PC-3 (cell line): ENCODE results near the gene ATXN1L. TPM values are rescaled to one million over a fixed set of nuclear protein-coding genes. Genes with fewer than 3 reads are reported as not detected.
"Not testable (repeated sequence)": the region's sequence is repeated elsewhere in the genome, so short reads cannot be mapped to it uniquely, and the experiment has no call there.

Source experiments
- ATAC-seq: fragments of 200-7000 bp; cut with Tn5 transposase; 2 replicates; pipeline ENCODE4 v1.9.1; 2020; ENCODE audit warnings: mild to moderate bottlenecking, moderate library complexity
- BruUV-seq: library from RNA; stranded (reverse); fragments of 400-500 nt; replicated peaks from 2 replicates; lab custom pipeline; 2021; lab: Mats Ljungman, UMichigan
- CTCF ChIA-PET: fragments of 300-600 bp; sonication (Branson Sonifier 250); formaldehyde crosslinking; loops from one replicate; lab custom pipeline; 2022; ENCODE audit warnings: antibody characterized with exemption; lab: Charles Lee
- POLR2A ChIA-PET: fragments of 300-600 bp; sonication (Branson Sonifier 250); formaldehyde crosslinking; loops from one replicate; lab custom pipeline; 2022; ENCODE audit warnings: antibody characterized with exemption; ENCODE audit not compliant: unreplicated experiment; lab: Charles Lee
- DNase-seq: peaks from one replicate; pipeline ENCODE4 v3.0.0-alpha.2; 2015
- H2AFZ ChIP-seq: fragments of 300-600 bp; sonication (generic); 2 replicates; pipeline ENCODE4 v1.6.0; 2016; ENCODE audit warnings: antibody characterized with exemption, low read length
- H3F3A ChIP-seq: fragments of 300-600 bp; sonication (generic); one replicate; pipeline ENCODE4 v1.6.0; 2017; ENCODE audit warnings: antibody characterized with exemption, low read length, control low read depth, mild to moderate bottlenecking; ENCODE audit not compliant: unreplicated experiment
- H3K27ac ChIP-seq: fragments of 300-600 bp; sonication (generic); 2 replicates; pipeline ENCODE4 v1.5.1; 2016; ENCODE audit warnings: mild to moderate bottlenecking, low read length
- H3K27me3 ChIP-seq: fragments of 300-600 bp; sonication (generic); 2 replicates; pipeline ENCODE4 v1.6.1; 2016; ENCODE audit warnings: low read length, mixed read lengths
- H3K36me3 ChIP-seq: fragments of 300-600 bp; sonication (generic); 2 replicates; pipeline ENCODE4 v1.6.1; 2016; ENCODE audit warnings: low read depth, mixed run types, low read length, mixed read lengths
- H3K4me1 ChIP-seq: fragments of 300-600 bp; sonication (generic); 2 replicates; pipeline ENCODE4 v1.5.1; 2016; ENCODE audit warnings: low read length; ENCODE audit not compliant: insufficient read depth
- H3K4me2 ChIP-seq: fragments of 300-600 bp; sonication (generic); 2 replicates; pipeline ENCODE4 v1.6.0; 2016; ENCODE audit warnings: low read length
- H3K4me3 ChIP-seq: fragments of 300-600 bp; sonication (generic); 2 replicates; pipeline ENCODE4 v1.5.1; 2016; ENCODE audit warnings: mild to moderate bottlenecking, low read length, mixed read lengths
- H3K79me2 ChIP-seq: fragments of 300-600 bp; sonication (generic); 2 replicates; pipeline ENCODE4 v1.6.1; 2017; ENCODE audit warnings: low read length, mixed read lengths
- H3K9ac ChIP-seq: fragments of 300-600 bp; sonication (generic); 2 replicates; pipeline ENCODE4 v1.6.0; 2016; ENCODE audit warnings: mild to moderate bottlenecking, low read length
- H3K9me2 ChIP-seq: fragments of 300-600 bp; sonication (generic); replicated peaks from 2 replicates; pipeline ENCODE4 v1.6.1; 2016; ENCODE audit warnings: mixed run types, low read length, mixed read lengths
- H3K9me3 ChIP-seq: fragments of 300-600 bp; sonication (generic); 2 replicates; pipeline ENCODE4 v1.6.1; 2016; ENCODE audit warnings: low read length, mixed read lengths
- H4K20me1 ChIP-seq: fragments of 300-600 bp; sonication (generic); 2 replicates; pipeline ENCODE4 v1.6.1; 2016; ENCODE audit warnings: low read length, mixed read lengths
- CTCF ChIP-seq: fragments of 300-600 bp; sonication (generic); conservative IDR thresholded peaks from 2 replicates; pipeline ENCODE4 v1.5.1; 2017; ENCODE audit warnings: antibody characterized with exemption, low read depth, mild to moderate bottlenecking, low read length
- EZH2 ChIP-seq: fragments of 300-600 bp; sonication (generic); IDR thresholded peaks from one replicate; pipeline ENCODE4 v1.6.1; 2017; ENCODE audit warnings: antibody characterized with exemption, mild to moderate bottlenecking, low read length; ENCODE audit not compliant: unreplicated experiment
- EZH2phosphoT487 ChIP-seq: fragments of 300-600 bp; sonication (generic); IDR thresholded peaks from 2 replicates; pipeline ENCODE4 v1.6.1; 2018; ENCODE audit warnings: mild to moderate bottlenecking, antibody characterized with exemption, low read length, borderline replicate concordance
- intact Hi-C: fragments of 100-400 bp; cut with micrococcal nuclease; formaldehyde crosslinking; loops from 2 replicates; pipeline ENCODE4 v1.9.0; 2023
- total RNA-seq: library from RNA; depleted of rRNA; stranded (reverse); fragments of >200 nt; gene quantifications from 2 replicates; pipeline ENCODE4 v1.2.3, GENCODE V29; 2014

Gene ATXN1L
- total RNA-seq, 1 experiment from 2014 or later, result 8.5 TPM

DNA sequence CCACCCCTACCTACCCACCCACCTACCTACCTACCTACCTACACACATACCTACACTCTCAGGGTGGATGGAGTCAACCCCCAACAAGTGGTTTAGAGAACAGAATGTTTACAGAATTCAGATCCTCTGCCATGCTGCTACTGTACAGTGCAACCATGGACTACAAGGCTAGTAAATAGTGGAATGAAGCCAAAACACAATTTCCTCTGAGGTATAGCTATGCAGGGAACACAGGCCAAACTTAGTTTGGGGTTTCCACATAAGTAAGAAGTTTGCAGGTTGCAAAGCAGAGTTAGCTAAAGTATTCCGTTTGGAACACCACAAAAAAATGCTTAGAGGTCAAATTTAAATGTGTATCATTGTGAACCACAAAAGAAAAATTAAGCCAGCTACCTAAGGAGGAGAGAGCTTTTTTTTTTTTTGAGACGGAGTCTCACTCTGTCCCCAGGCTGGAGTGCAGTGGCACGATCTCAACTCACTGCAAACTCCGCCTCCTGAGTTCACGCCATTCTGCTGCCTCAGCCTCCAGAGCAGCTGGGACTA is 34.4 kb upstream of the ATXN1L start:
- Histone ChIP-seq H3K36me3 (no peaks in the 10 kb centered on the region), H3K4me1 (peaks cover 10% of the 10 kb centered on the region), H3K27ac (no peak overlapping the region), H4K20me1 (peaks cover 4% of the 10 kb centered on the region; the same call in 1 of the 2 replicates), H3K9me3 (no peaks in the 10 kb centered on the region), H3K79me2 (peaks cover 28% of the 10 kb centered on the region), H3K4me2 (no peak overlapping the region), H3K9ac (no peak overlapping the region), H3K4me3 (no peak overlapping the region), H3F3A (no peaks in the 10 kb centered on the region), H3K9me2 (no peaks in the 10 kb centered on the region), H3K27me3 (no peaks in the 10 kb centered on the region), H2AFZ (no peak overlapping the region)
- TF ChIP-seq EZH2, result no peak
- no peak for TF ChIP-seq CTCF
- TF ChIP-seq EZH2phosphoT487, result no peak
- ChIA-PET POLR2A (no interaction called here), CTCF (no interaction called here)
- ATAC-seq (no peak), DNase-seq (no peak)
- no TSS peak for BruUV-seq
- intact Hi-C loops, result no loop called here

DNA sequence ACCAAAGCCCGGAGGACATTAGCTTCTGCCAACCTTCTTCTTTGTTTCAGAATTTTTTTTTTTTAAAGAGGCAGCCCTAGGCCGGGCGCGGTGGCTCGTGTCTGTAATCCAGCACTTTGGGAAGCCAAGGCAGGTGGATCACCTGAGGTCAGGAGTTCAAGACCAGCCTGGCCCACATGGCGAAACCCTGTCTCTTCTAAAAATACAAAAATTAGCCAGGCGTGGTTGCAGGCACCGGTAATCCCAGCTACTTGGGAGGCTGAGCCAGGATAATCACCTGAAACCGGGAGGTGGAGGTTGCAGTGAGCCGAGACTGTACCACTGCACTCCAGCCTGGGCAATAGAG is 28.6 kb upstream of the ATXN1L start:
- H3K9me3 ChIP-seq, H4K20me1 ChIP-seq, H3K79me2 ChIP-seq, BruUV-seq, CTCF ChIA-PET, H3K36me3 ChIP-seq, H3K4me2 ChIP-seq, H3K9me2 ChIP-seq, H3K9ac ChIP-seq, ATAC-seq, H3K27ac ChIP-seq, POLR2A ChIA-PET, H3F3A ChIP-seq, H3K4me3 ChIP-seq, DNase-seq, intact Hi-C loops, H3K4me1 ChIP-seq, H3K27me3 ChIP-seq: not testable (repeated sequence)
- H2AFZ ChIP-seq, result peak overlapping the region; percentile 78; the same call in 1 of the 2 replicates

DNA sequence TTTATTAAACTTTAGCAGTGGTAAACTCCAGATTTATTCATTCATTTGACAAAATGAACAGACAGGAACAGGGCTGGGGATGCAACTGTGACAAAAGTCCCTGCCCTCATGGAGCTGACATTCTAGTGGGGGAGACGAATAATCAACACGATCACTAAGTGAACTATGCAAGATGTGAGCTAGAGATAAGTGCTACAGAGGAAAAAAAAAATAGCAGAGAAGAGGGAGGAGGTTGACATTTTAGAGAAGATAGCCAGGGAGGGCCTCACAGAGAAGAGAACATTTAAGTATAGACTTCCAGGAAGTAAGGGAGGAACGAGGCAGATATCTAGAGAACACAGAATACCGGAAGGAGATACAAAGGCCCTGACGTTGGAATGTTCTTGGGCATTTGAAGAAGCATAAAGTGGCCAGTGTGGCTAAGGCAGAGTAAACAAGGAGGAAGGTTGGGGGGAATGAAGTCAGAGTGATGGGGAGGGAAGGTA is 19.2 kb upstream of the ATXN1L start:
- H3F3A ChIP-seq, result no peaks in the 10 kb centered on the region
- CTCF ChIA-PET, result no interaction called here
- H3K27me3 ChIP-seq, result no peaks in the 10 kb centered on the region
- no peaks in the 10 kb centered on the region for H3K36me3 ChIP-seq
- H3K4me3 ChIP-seq, result no peak overlapping the region
- BruUV-seq, result no TSS peak
- no peak for TF ChIP-seq CTCF
- TF ChIP-seq EZH2phosphoT487, result no peak
- TF ChIP-seq EZH2, result no peak
- no peak overlapping the region for H2AFZ ChIP-seq
- H3K79me2 ChIP-seq, result no peaks in the 10 kb centered on the region
- no peak overlapping the region for H3K27ac ChIP-seq
- no peaks in the 10 kb centered on the region for H4K20me1 ChIP-seq
- H3K4me1 ChIP-seq, result no peaks in the 10 kb centered on the region
- POLR2A ChIA-PET, result no interaction called here
- H3K9ac ChIP-seq, result no peak overlapping the region
- H3K4me2 ChIP-seq, result no peak overlapping the region
- no peak for ATAC-seq
- intact Hi-C loops, result no loop called here
- H3K9me3 ChIP-seq, result no peaks in the 10 kb centered on the region
- no peak for DNase-seq
- no peaks in the 10 kb centered on the region for H3K9me2 ChIP-seq
